ES-I3 (cell line): ENCODE results near the gene CCNL2.

Experiments used
- H3K36me3 ChIP-seq: 2 replicates; pipeline ENCODE4 v1.6.1; 2013; ENCODE audit warnings: mild to moderate bottlenecking, low read length, control low read depth, moderate library complexity; ENCODE audit not compliant: insufficient read depth
- H3K4me1 ChIP-seq: 2 replicates; pipeline ENCODE4 v1.6.1; 2013; ENCODE audit warnings: mild to moderate bottlenecking, control low read depth, low read length; ENCODE audit not compliant: insufficient read depth
- H3K9ac ChIP-seq: 2 replicates; pipeline ENCODE4 v1.6.1; 2013; ENCODE audit warnings: low read depth, mild to moderate bottlenecking, low read length, moderate library complexity
- H3K9me3 ChIP-seq: 2 replicates; pipeline ENCODE4 v1.6.1; 2013; ENCODE audit warnings: mild to moderate bottlenecking, low read length, moderate library complexity; ENCODE audit not compliant: control insufficient read depth, insufficient read depth

The CCNL2 gene

GRCh38 chr1:1357871-1358432 lies 41.2 kb downstream of the CCNL2 start:
- Histone ChIP-seq H3K9ac (peak overlapping the region; percentile 64), H3K4me1 (peaks cover 22% of the 10 kb centered on the region), H3K36me3 (no peaks in the 10 kb centered on the region), H3K9me3 (no peaks in the 10 kb centered on the region)

- no peak overlapping the region for H3K9ac ChIP-seq
- H3K36me3 ChIP-seq = no peaks in the 10 kb centered on the region
- peaks cover 22% of the 10 kb centered on the region for H3K4me1 ChIP-seq
- H3K9me3 ChIP-seq = no peaks in the 10 kb centered on the region
Observed at GRCh38 chr1:1356796-1357401, 42.2 kb downstream of the CCNL2 start.

- H3K36me3 ChIP-seq = no peaks in the 10 kb centered on the region
- H3K4me1 ChIP-seq = peaks cover 22% of the 10 kb centered on the region
- H3K9me3 ChIP-seq = no peaks in the 10 kb centered on the region
- no peak overlapping the region for H3K9ac ChIP-seq
Observed at GRCh38 chr1:1356166-1356795, 42.9 kb downstream of the CCNL2 start.

- no peaks in the 10 kb centered on the region for H3K9me3 ChIP-seq
- H3K36me3 ChIP-seq = no peaks in the 10 kb centered on the region
- peaks cover 15% of the 10 kb centered on the region for H3K4me1 ChIP-seq
- no peak overlapping the region; the same call in 1 of the 2 replicates for H3K9ac ChIP-seq
Observed at GRCh38 chr1:1355416-1355815, 43.7 kb downstream of the CCNL2 start.

GRCh38 chr1:1354271-1355247 lies 44.6 kb downstream of the CCNL2 start:
- Histone ChIP-seq H3K4me1 (peaks cover 11% of the 10 kb centered on the region), H3K9ac (peak overlapping the region; percentile 1), H3K9me3 (no peaks in the 10 kb centered on the region), H3K36me3 (no peaks in the 10 kb centered on the region)

GRCh38 chr1:1353389-1354151 lies 45.6 kb downstream of the CCNL2 start:
- Histone ChIP-seq H3K9me3 (no peaks in the 10 kb centered on the region), H3K36me3 (no peaks in the 10 kb centered on the region), H3K4me1 (peaks cover under 1% of the 10 kb centered on the region; the same call in 1 of the 2 replicates), H3K9ac (peak overlapping the region; percentile 1; the same call in 1 of the 2 replicates)

GRCh38 chr1:1352786-1353388 lies 46.2 kb downstream of the CCNL2 start:
- Histone ChIP-seq H3K9ac (no peak overlapping the region), H3K36me3 (no peaks in the 10 kb centered on the region), H3K9me3 (no peaks in the 10 kb centered on the region), H3K4me1 (no peaks in the 10 kb centered on the region; the same call in 1 of the 2 replicates)

GRCh38 chr1:1351511-1352427 lies 47.4 kb downstream of the CCNL2 start:
- Histone ChIP-seq H3K9me3 (no peaks in the 10 kb centered on the region), H3K4me1 (no peaks in the 10 kb centered on the region; the same call in 1 of the 2 replicates), H3K9ac (no peak overlapping the region; the same call in 1 of the 2 replicates), H3K36me3 (no peaks in the 10 kb centered on the region)

GRCh38 chr1:1349256-1350012 lies 49.7 kb downstream of the CCNL2 start, which contains the start of gene DVL1:
Gene DVL1 (minus strand): TSS chr1:1349418. CDS start chr1:1349065, 353 bp downstream.
- Histone ChIP-seq H3K9ac (peak within 1 kb of the TSS; percentile 92), H3K4me1 (no peaks in the 10 kb centered on the region; the same call in 1 of the 2 replicates)

GRCh38 chr1:1348420-1349255 lies 50.5 kb downstream of the CCNL2 start:
- Histone ChIP-seq H3K4me1 (no peaks in the 10 kb centered on the region; the same call in 1 of the 2 replicates), H3K36me3 (no peaks in the 10 kb centered on the region), H3K9me3 (no peaks in the 10 kb centered on the region), H3K9ac (peak overlapping the region; percentile 76)

More at GRCh38 chr1:1349256-1350012, 49.7 kb downstream of the CCNL2 start, which contains the start of gene DVL1:
- H3K9me3 ChIP-seq = no peaks in the 10 kb centered on the region
- no peaks in the 10 kb centered on the region for H3K36me3 ChIP-seq

GRCh38 chr1:1347663-1348419 lies 51.3 kb downstream of the CCNL2 start:
- no peaks in the 10 kb centered on the region; the same call in 1 of the 2 replicates for H3K4me1 ChIP-seq
- no peaks in the 10 kb centered on the region for H3K9me3 ChIP-seq
- H3K9ac ChIP-seq = peak overlapping the region; percentile 76; the same call in 1 of the 2 replicates
- H3K36me3 ChIP-seq = no peaks in the 10 kb centered on the region
